Neural progenitor cell (in vitro differentiated cells): Measurements from ENCODE around the gene ZDHHC4.

Experiments used
- CTCF ChIP-seq: fragments of 200-600 bp; sonication (generic); IDR thresholded peaks from 2 replicates; pipeline ENCODE4 v1.5.1; 2017; ENCODE audit warnings: antibody characterized with exemption, mild to moderate bottlenecking
- EZH2 ChIP-seq: fragments of 200-600 bp; sonication (generic); IDR thresholded peaks from 2 replicates; pipeline ENCODE4 v1.6.1; 2017; ENCODE audit warnings: antibody characterized with exemption, mild to moderate bottlenecking, moderate library complexity
- EZH2phosphoT487 ChIP-seq: fragments of 200-600 bp; sonication (generic); IDR thresholded peaks from 2 replicates; pipeline ENCODE4 v1.6.1; 2017; ENCODE audit warnings: antibody characterized with exemption

GRCh38 chr7:6622134-6622710, 45.0 kb downstream of the ZDHHC4 start:
- TF ChIP-seq CTCF (no peak), EZH2 (no peak), EZH2phosphoT487 (no peak)
